ENCODE measurements around the gene LARP4. TPM values are rescaled to one million over a fixed set of nuclear protein-coding genes. Genes with fewer than 3 reads are reported as not detected.

The LARP4 gene
- total RNA-seq, 2 donors from 2014 or later: 29.7 to 32.9 TPM

DNA sequence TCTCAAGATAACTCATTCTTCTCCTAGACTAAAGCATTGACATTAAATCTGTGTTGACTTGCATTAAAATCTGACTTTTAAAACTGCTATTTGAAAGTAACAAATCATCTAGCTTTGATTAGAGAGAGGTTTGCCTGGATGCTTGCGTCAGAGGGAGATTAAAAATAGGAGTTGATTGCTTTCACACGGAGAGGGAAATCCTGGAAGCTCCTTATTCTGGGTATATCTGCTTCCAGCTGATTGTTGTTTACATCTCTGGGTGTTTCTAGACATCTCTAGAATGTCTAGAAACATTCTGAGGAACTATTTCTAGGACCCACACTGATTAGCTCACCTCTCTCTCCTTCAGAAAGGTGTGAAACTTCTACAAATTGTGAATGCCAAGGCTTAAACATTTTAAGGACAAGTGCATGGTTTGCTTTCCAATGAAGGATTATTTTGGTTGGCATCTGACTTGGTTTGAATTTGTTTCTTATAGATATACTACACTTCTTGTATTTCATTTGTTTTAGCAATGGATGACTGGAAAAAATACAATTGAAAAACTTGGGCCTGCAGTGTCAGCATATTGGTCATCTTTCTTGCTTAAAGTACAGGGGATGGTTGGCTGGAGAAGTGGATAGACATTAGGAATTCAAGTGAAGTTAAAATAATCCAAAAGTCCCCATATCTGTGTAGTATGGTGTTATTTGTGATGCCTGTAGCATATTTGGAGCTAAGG is 106.2 kb downstream of the LARP4 start:
- H3K4me1 ChIP-seq (replicated peaks): peaks cover 5% of the 10 kb centered on the region
- no peaks in the 10 kb centered on the region for H3K27me3 ChIP-seq (replicated peaks; ENCODE audit: insufficient read depth)
- no peaks in the 10 kb centered on the region for H3K36me3 ChIP-seq
- peak overlapping the region in 1 of 2 donors; percentile 71 for H3K4me3 ChIP-seq
- peak overlapping the region; percentile 92 to 95 for H3K27ac ChIP-seq
- H3K9me3 ChIP-seq: no peaks in the 10 kb centered on the region
- DNase-seq (ENCODE audit: low spot score): no peak
- intact Hi-C loops (cut with DNase I): loop anchor here (5.0 to 10.0 kb wide), 3 partner anchors 68 to 480 kb away; no protein-coding TSS in a partner anchor
- WGBS: 21% methylated on average over 2 of the region's 2 CpGs
- TF ChIP-seq POLR2A (IDR thresholded peaks at IDR 0.05) (no peak), CTCF (IDR thresholded peaks at IDR 0.05) (no peak), POLR2AphosphoS5 (IDR thresholded peaks at IDR 0.05) (no peak)

GRCh38 chr12:50507474-50507838 is 106.8 kb downstream of the LARP4 start:
- 68% methylated on average over 11 of the region's 11 CpGs for WGBS
- H3K4me3 ChIP-seq: no peak overlapping the region
- H3K36me3 ChIP-seq: no peaks in the 10 kb centered on the region
- H3K27ac ChIP-seq: peak overlapping the region in 1 of 2 donors; percentile 95
- no peaks in the 10 kb centered on the region for H3K27me3 ChIP-seq (replicated peaks; ENCODE audit: insufficient read depth)
- H3K4me1 ChIP-seq (replicated peaks): peaks cover 5% of the 10 kb centered on the region
- no peaks in the 10 kb centered on the region for H3K9me3 ChIP-seq
- TF ChIP-seq POLR2AphosphoS5 (IDR thresholded peaks at IDR 0.05): no peak
- TF ChIP-seq POLR2A (IDR thresholded peaks at IDR 0.05): no peak
- no peak for TF ChIP-seq CTCF (IDR thresholded peaks at IDR 0.05)
- intact Hi-C loops (cut with DNase I): loop anchor here (5.0 to 10.0 kb wide), 3 partner anchors 67 to 480 kb away; no protein-coding TSS in a partner anchor
- DNase-seq (ENCODE audit: low spot score): no peak

GRCh38 chr12:50507930-50508329 is 107.2 kb downstream of the LARP4 start:
- Histone ChIP-seq H3K27me3 (replicated peaks; ENCODE audit: insufficient read depth) (no peaks in the 10 kb centered on the region), H3K27ac (no peak overlapping the region), H3K4me3 (no peak overlapping the region), H3K9me3 (no peaks in the 10 kb centered on the region), H3K36me3 (no peaks in the 10 kb centered on the region), H3K4me1 (replicated peaks) (peaks cover 5% of the 10 kb centered on the region)
- 20% methylated on average over 2 of the region's 2 CpGs for WGBS
- intact Hi-C loops (cut with DNase I): loop anchor here (5.0 to 10.0 kb wide), 3 partner anchors 67 to 479 kb away; no protein-coding TSS in a partner anchor
- TF ChIP-seq POLR2A (IDR thresholded peaks at IDR 0.05) (no peak), POLR2AphosphoS5 (IDR thresholded peaks at IDR 0.05) (no peak), CTCF (IDR thresholded peaks at IDR 0.05) (no peak)
- DNase-seq (ENCODE audit: low spot score): no peak

GRCh38 chr12:50508414-50508813 is 107.7 kb downstream of the LARP4 start:
- Histone ChIP-seq H3K4me3 (no peak overlapping the region), H3K27me3 (replicated peaks; ENCODE audit: insufficient read depth) (no peaks in the 10 kb centered on the region), H3K4me1 (replicated peaks) (peaks cover 5% of the 10 kb centered on the region), H3K27ac (no peak overlapping the region), H3K9me3 (no peaks in the 10 kb centered on the region), H3K36me3 (no peaks in the 10 kb centered on the region)
- WGBS: 65% methylated on average over 6 of the region's 6 CpGs
- no peak for TF ChIP-seq POLR2AphosphoS5 (IDR thresholded peaks at IDR 0.05)
- no peak for TF ChIP-seq POLR2A (IDR thresholded peaks at IDR 0.05)
- no peak for TF ChIP-seq CTCF (IDR thresholded peaks at IDR 0.05)
- no peak for DNase-seq (ENCODE audit: low spot score)
- intact Hi-C loops (cut with DNase I): loop anchor here (5.0 to 10.0 kb wide), 3 partner anchors 66 to 479 kb away; no protein-coding TSS in a partner anchor

Measured in prostate gland (tissue), 2 donors.